OCI-LY1 (cell line): ENCODE data around the gene HIGD2A.

Source experiments
- CTCF ChIP-seq: fragments of 200-600 bp; sonication (generic), shearing (Covaris generic); IDR thresholded peaks from 2 replicates; pipeline ENCODE4 v1.5.1; 2017; ENCODE audit warnings: mild to moderate bottlenecking, antibody characterized with exemption, low read length, moderate library complexity, mixed read lengths
- EZH2 ChIP-seq: fragments of 200-600 bp; sonication (generic), shearing (Covaris generic); IDR thresholded peaks from 2 replicates; pipeline ENCODE4 v1.8.0; 2017; ENCODE audit warnings: borderline replicate concordance, mixed run types, mild to moderate bottlenecking, antibody characterized with exemption, low read length, moderate library complexity, mixed read lengths

GRCh38 chr5:176379881-176380280 lies 8.7 kb upstream of the HIGD2A start:
- TF ChIP-seq CTCF (no peak), EZH2 (no peak)
